HG03159 (cell line): ENCODE data around the gene PTPRD.

Source experiments
- ATAC-seq: cut with Tn5 transposase; IDR thresholded peaks from one replicate; pipeline ENCODE4 v1.9.1; 2021; ENCODE audit warnings: mild to moderate bottlenecking, moderate library complexity; ENCODE audit not compliant: unreplicated experiment

PTPRD gene

DNA sequence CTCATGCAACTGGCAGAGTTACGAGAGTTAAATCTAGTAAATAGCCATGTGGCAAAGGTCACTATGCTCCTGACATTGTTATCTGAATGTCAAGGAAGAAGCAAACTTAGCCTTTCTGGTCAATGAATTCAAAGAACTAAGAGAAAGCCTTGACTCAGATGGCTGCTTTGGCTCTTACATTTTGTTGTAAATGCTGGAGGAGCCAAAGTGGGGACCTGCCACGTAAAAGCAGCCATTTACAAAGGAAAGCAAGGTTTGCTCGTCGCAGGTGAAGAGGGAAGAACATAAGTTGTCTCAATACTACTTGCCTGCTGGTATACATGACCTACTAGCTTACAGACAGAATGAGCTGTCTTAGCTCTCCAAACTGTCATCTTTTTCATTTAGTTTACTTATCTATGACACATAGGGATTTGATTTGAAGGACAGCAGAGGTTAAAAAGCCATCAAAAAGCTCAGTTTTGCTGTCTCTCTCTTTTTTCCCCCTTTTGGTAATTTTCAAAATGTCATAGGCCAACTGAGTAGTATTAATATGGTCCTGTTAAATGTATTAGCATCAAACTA lies 1760.4 kb downstream of the PTPRD start:
- ATAC-seq = no peak

DNA sequence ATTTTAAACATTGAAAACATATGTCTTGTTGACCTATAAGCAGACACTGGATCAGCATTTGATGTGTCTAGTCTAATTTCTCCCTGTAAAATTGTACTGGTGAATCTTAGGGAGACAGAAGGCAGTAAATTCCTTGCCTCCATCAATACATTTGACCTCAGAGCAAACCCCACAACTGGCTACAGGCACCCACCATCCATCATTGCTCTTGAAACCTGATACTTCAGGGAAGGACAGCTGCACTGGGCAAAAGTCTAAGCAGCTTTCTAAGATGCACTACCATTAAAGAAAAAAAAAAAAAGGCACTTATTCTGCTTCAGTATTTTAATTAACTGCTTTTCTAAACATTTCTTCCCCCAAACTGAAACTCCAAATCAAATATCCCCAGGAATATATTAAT lies 1761.9 kb downstream of the PTPRD start:
- no peak for ATAC-seq

DNA sequence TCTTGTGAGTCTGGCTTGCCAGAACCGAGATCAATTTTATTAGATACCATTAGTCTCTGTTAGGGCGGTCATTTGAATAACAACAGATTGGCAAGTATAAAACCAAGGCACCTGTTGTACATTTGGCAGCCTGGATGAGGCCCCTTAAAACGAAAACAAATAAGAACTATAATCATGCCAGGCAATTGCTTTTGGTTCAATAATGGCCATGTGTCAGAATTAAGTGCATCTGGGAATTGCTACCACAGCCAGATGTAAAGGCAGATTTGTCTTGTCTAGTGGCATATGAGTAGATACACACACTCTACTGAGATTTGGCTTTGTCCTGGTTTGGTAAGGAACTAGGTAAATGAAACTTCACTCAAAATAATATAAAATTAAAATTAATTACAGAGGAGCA lies 1767.0 kb downstream of the PTPRD start:
- ATAC-seq = no peak

GRCh38 chr9:8845376-8845775 lies 1767.4 kb downstream of the PTPRD start:
- no peak for ATAC-seq

- no peak for ATAC-seq
Measured at GRCh38 chr9:8844549-8844948, 1768.3 kb downstream of the PTPRD start.

- ATAC-seq = no peak
Measured at GRCh38 chr9:8842402-8843193, 1770.2 kb downstream of the PTPRD start.

GRCh38 chr9:8838136-8838535 lies 1774.7 kb downstream of the PTPRD start:
- no peak for ATAC-seq

DNA sequence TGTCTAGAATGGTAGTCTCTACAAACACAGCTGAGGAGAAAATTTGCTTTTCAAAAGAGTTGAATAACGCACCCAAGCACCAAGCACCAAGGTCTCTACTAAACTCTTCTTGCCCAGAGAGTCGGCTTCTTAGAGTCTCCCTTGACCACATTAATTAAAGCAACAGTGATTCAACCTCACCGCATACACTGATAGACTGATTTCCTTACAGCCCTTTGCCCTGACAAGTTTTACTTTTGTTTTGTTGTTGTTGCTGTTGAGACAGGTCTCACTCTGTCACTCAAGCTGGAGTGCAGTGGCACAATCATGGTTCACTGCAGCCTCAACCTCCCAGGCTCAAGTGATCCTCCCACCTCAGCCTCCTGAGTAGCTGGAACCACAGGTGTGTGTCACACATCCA lies 1777.5 kb downstream of the PTPRD start:
- ATAC-seq = no peak

- no peak for ATAC-seq
Measured at GRCh38 chr9:8832955-8833354, 1779.8 kb downstream of the PTPRD start.

GRCh38 chr9:8832386-8832785 lies 1780.4 kb downstream of the PTPRD start:
- no peak for ATAC-seq

DNA sequence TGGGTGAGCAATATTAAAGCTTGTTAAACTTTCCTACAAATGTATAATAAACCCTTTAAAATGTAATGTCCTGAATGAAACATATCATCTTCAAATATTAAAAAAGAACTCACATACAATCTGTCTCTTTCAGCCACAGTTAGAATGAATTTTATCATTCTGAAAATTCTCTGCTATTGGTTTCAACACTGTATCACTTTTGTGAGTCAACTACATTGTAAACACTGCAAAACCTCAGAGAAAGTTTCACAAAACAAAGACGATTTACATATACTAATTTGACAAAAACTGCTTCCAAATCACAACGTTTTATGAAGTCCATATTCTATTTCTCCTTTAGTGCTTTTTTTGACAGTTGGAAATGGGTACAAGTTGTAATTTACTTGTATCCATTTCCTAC lies 1781.2 kb downstream of the PTPRD start:
- no peak for ATAC-seq

- ATAC-seq = no peak
Measured at GRCh38 chr9:8826281-8826680, 1786.5 kb downstream of the PTPRD start.

GRCh38 chr9:8825585-8826147 lies 1787.1 kb downstream of the PTPRD start:
- no peak for ATAC-seq

- no peak for ATAC-seq
Measured at GRCh38 chr9:8823131-8823895, 1789.5 kb downstream of the PTPRD start.

- ATAC-seq = no peak
Measured at GRCh38 chr9:8822667-8823025, 1790.2 kb downstream of the PTPRD start.

- no peak for ATAC-seq
Measured at GRCh38 chr9:8821910-8822666, 1790.7 kb downstream of the PTPRD start.

DNA sequence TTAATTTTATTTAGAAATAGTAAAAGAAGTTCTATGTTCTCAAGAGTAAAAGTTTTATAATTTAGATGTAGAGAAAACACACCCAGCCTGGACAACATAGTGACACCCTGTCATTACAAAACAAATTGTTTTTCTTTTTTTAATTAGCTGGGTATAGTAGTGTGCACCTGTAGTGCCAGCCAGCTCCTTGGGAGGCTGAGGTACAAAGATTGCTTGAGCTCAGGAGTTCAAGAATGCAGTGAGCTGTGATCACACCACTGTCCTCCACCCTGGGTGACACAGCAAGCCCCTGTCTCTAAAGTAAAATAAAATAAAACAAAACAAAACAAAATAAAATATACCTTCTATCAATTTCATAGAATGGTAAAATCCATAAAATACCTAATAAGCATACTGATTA lies 1795.5 kb downstream of the PTPRD start:
- no peak for ATAC-seq

DNA sequence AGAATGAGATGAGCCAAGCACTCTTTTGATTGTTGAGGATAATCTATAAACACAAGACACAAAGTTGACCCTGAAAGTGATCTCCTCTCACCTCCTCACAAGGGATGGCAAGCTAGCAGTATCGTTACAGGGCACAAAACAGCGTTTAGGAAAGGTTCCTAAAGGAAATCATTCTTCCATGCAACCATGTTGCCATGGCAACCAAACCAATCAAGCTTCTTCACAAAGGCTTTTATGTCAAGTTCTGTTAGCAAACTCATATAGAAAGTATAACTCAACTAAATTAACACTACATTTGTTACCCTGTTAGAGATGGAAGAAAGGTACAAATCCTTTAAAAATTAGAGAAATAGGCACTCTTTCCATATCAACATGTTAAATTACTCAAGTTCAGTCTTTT lies 1796.4 kb downstream of the PTPRD start:
- ATAC-seq = no peak

DNA sequence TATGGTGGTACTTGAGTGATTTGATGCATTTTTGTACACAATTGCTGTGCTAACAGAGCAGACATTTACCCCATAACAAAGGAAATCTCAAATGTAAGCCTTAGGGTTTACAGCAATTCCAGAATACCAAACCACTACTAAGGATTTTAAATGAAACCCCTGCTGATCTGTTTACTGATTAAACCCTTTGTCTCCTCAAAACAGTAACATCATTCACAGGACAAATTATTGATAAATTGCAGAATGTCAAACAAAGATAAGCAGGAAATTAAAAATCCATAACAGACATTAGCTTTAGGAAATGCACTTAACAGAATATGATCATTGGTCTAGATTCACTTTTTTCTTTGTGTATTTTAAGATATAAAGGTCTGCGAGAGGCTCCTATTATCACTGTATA lies 1796.9 kb downstream of the PTPRD start:
- ATAC-seq = no peak

GRCh38 chr9:8815219-8815618 lies 1797.6 kb downstream of the PTPRD start:
- no peak for ATAC-seq

- no peak for ATAC-seq
Measured at GRCh38 chr9:8812888-8813287, 1799.9 kb downstream of the PTPRD start.
